CD4-positive, alpha-beta memory T cell (primary cell): Measurements from ENCODE around the gene TTPAL. TPM values are rescaled to one million over a fixed set of nuclear protein-coding genes. Genes with fewer than 3 reads are reported as not detected.
A peak's percentile ranks its signal among the peaks of the same experiment; 100 is the strongest.

ENCODE experiments used
- CTCF ChIA-PET: fragments of 350-600 bp; sonication (Branson Sonifier 250); formaldehyde crosslinking; loops from one replicate; lab custom pipeline; 2021; ENCODE audit warnings: inconsistent platforms; ENCODE audit not compliant: partially characterized antibody; lab: Charles Lee
- POLR2A ChIA-PET: fragments of 350-600 bp; sonication (Branson Sonifier 250); formaldehyde crosslinking; loops from one replicate; lab custom pipeline; 2021; ENCODE audit not compliant: partially characterized antibody; lab: Charles Lee
- DNase-seq, 5 donors: peaks; one replicate each; pipeline versions ENCODE4 v3.0.0 to v3.0.0-alpha.2; 2020 to 2022; ENCODE audit warnings: mixed read lengths in 1 of 5
- H3K27ac ChIP-seq: one replicate; pipeline ENCODE4 v1.7.0; 2013; ENCODE audit warnings: low read depth, low read length
- H3K27me3 ChIP-seq: 2 replicates; pipeline ENCODE4 v1.7.0; 2013; ENCODE audit warnings: mild to moderate bottlenecking, low read length, moderate library complexity; ENCODE audit not compliant: insufficient read depth
- H3K36me3 ChIP-seq: 2 replicates; pipeline ENCODE4 v1.7.0; 2013; ENCODE audit warnings: mild to moderate bottlenecking, low read length, moderate library complexity; ENCODE audit not compliant: insufficient read depth
- H3K4me1 ChIP-seq: 2 replicates; pipeline ENCODE4 v1.7.0; 2013; ENCODE audit warnings: mild to moderate bottlenecking, low read length, moderate library complexity; ENCODE audit not compliant: insufficient read depth
- H3K4me3 ChIP-seq, 2 donors: one replicate each; pipeline ENCODE4 v1.7.0; 2013; ENCODE audit warnings: low read length in 2 of 2, mild to moderate bottlenecking in 1 of 2
- H3K9me3 ChIP-seq, 2 donors: one replicate each; pipeline ENCODE4 v1.7.0; 2013; ENCODE audit warnings: low read length in 2 of 2, control low read depth in 1 of 2; ENCODE audit not compliant: control insufficient read depth in 1 of 2
- H3K27ac Mint-ChIP-seq, 7 donors: one replicate each; pipeline ENCODE4 v1.8.0; 2020 to 2021; ENCODE audit warnings: mixed read lengths in 7 of 7, mild to moderate bottlenecking in 6 of 7, inconsistent platforms in 3 of 7, moderate library complexity in 3 of 7
- H3K27me3 Mint-ChIP-seq, 2 donors: one replicate each; pipeline ENCODE4 v1.8.0; 2020 to 2021; ENCODE audit warnings: mixed read lengths in 2 of 2
- H3K36me3 Mint-ChIP-seq, 2 donors: one replicate each; pipeline ENCODE4 v1.8.0; 2020 to 2021; ENCODE audit warnings: mixed read lengths in 2 of 2, inconsistent platforms in 1 of 2, mild to moderate bottlenecking in 1 of 2
- H3K4me1 Mint-ChIP-seq, 4 donors: one replicate each; pipeline ENCODE4 v1.8.0; 2020 to 2021; ENCODE audit warnings: mixed read lengths in 4 of 4, mild to moderate bottlenecking in 1 of 4
- H3K4me3 Mint-ChIP-seq, 8 donors: one replicate each; pipeline ENCODE4 v1.8.0; 2020 to 2021; ENCODE audit warnings: mixed read lengths in 8 of 8, mild to moderate bottlenecking in 7 of 8, moderate library complexity in 6 of 8, inconsistent platforms in 3 of 8
- H3K9me3 Mint-ChIP-seq, 8 donors: one replicate each; pipeline ENCODE4 v1.8.0; 2020 to 2021; ENCODE audit warnings: mixed read lengths in 8 of 8, mild to moderate bottlenecking in 5 of 8, inconsistent platforms in 3 of 8, moderate library complexity in 1 of 8
- intact Hi-C: fragments of 100-400 bp; cut with micrococcal nuclease; formaldehyde crosslinking; loops from one replicate; pipeline ENCODE4 v1.15.1; 2023
- polyA plus RNA-seq, 2 donors: library from polyadenylated mRNA; unstranded; fragments of 300-500 nt; fragmentation: Illumina TruSeq; gene quantifications; one replicate each; pipeline ENCODE4 v1.2.3, GENCODE V29; 2021
- total RNA-seq, 2 experiments: library from RNA; stranded (reverse); gene quantifications; one replicate each; pipeline ENCODE4 v1.2.3, GENCODE V29; 2021

Gene TTPAL
- total and polyA plus RNA-seq, 4 experiments from 2014 or later = 5.7 to 18.9 (median 14.9) TPM

- H3K9me3 ChIP-seq = no peaks in the 10 kb centered on the region
- Mint-ChIP-seq H3K9me3 (peaks cover 0 to 3% (median 0%) of the 10 kb centered on the region in 8 donors), H3K4me3 (no peak overlapping the region), H3K4me1 (peaks cover 4 to 13% (median 5%) of the 10 kb centered on the region in 4 donors), H3K27me3 (no peaks in the 10 kb centered on the region), H3K36me3 (no peaks in the 10 kb centered on the region), H3K27ac (peak overlapping the region in 2 of 7 donors; percentile 32 to 52)
- ChIA-PET POLR2A (no interaction called here), CTCF (no interaction called here)
- H3K27me3 ChIP-seq = no peaks in the 10 kb centered on the region
- no peak overlapping the region for H3K4me3 ChIP-seq
- peaks cover 23% of the 10 kb centered on the region for H3K4me1 ChIP-seq
- DNase-seq = no peak
- intact Hi-C loops = loop anchor here (10.0 kb wide), 2 partner anchors 214 to 356 kb away; partner anchors contain the start of genes FITM2 and YWHAB
- H3K27ac ChIP-seq = no peak overlapping the region
- no peaks in the 10 kb centered on the region for H3K36me3 ChIP-seq
These were observed 52.6 kb downstream of the TTPAL start for GRCh38 chr20:44528309-44528708.

DNA sequence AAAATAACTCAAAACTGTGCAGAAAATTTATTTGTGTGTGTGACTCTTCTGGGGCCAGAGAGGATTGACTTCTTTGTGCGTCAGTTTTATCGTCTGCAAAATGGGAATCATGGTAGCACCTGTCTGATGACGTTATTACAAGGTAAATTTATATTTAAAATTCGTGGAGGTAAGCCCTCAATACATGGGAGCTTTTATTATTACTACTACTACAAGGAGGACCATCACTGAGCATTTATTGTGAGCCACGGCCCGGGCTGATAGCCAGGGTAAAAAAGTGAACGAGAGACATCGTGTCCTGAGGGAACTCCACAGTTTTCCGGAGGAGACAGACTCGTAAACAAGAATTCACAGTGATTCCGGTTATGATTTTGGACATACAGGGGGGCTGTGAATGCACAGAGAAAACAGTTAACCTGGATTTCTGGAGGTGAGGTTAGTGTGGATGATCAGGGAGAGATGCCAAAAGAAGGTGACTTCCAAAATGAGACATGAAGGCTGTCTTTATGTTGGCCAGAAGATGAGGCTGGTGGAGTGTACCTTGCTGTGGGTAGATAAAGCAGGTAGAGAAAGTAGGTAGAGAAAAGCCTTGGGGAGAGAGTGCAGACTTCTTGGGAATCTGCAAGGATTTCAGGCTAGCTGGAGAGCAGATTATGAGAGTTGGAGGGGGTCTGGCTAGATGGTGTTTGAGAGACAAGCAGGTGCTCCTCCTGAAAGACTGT, 56.7 kb downstream of the TTPAL start:
- Mint-ChIP-seq H3K4me1 (peaks cover 0 to 5% (median 4%) of the 10 kb centered on the region in 4 donors), H3K9me3 (peaks cover 0 to 3% (median 0%) of the 10 kb centered on the region in 8 donors), H3K4me3 (no peak overlapping the region), H3K27me3 (no peaks in the 10 kb centered on the region), H3K27ac (no peak overlapping the region), H3K36me3 (no peaks in the 10 kb centered on the region)
- ChIA-PET CTCF (interaction anchor here (1.0 kb wide), 2 partner anchors 78 to 152 kb away, joined by 3 read pairs; no protein-coding TSS in a partner anchor), POLR2A (no interaction called here)
- Histone ChIP-seq H3K4me1 (peaks cover 32% of the 10 kb centered on the region), H3K9me3 (no peaks in the 10 kb centered on the region), H3K36me3 (no peaks in the 10 kb centered on the region), H3K27me3 (no peaks in the 10 kb centered on the region), H3K4me3 (peak overlapping the region; percentile 8 to 58), H3K27ac (peak overlapping the region; percentile 7)
- no peak for DNase-seq
- intact Hi-C loops = loop anchor here (1.0 kb wide), 1 partner anchor 10 kb away; the partner anchor contains the start of gene SERINC3

DNA sequence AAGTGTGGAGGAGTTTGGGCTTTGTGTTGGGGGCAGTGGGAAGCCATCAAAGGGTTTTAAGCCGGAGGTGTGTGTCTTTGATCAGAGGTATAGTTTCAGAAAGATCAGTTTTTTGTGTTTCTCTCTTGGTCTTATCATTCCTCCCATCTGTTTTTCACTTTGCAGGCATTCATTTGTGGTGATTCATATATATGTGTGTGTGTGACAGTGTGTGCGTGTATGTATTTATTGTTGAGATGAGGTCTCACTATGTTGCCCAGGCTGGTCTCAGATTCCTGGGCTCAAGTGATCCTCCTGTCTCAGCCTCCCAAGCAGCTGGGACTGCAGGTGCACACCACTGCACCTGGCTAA, 57.3 kb downstream of the TTPAL start:
- intact Hi-C loops = loop anchor here (1.0 kb wide), 1 partner anchor 11 kb away; the partner anchor contains the start of gene SERINC3
- Histone ChIP-seq H3K27me3 (no peaks in the 10 kb centered on the region), H3K27ac (no peak overlapping the region), H3K4me1 (peaks cover 32% of the 10 kb centered on the region), H3K36me3 (no peaks in the 10 kb centered on the region), H3K9me3 (no peaks in the 10 kb centered on the region), H3K4me3 (no peak overlapping the region)
- Mint-ChIP-seq H3K4me1 (peaks cover 0 to 5% (median 4%) of the 10 kb centered on the region in 4 donors), H3K4me3 (no peak overlapping the region), H3K27me3 (no peaks in the 10 kb centered on the region), H3K27ac (no peak overlapping the region), H3K9me3 (peaks cover 0 to 3% (median 0%) of the 10 kb centered on the region in 8 donors), H3K36me3 (no peaks in the 10 kb centered on the region)
- DNase-seq = peak in 3 of 5 donors; percentile 18 to 34 (median 25)
- POLR2A ChIA-PET = interaction anchor here (1.2 kb wide), 1 partner anchor 11 kb away, joined by 3 read pairs; the partner anchor contains the start of gene SERINC3
- CTCF ChIA-PET = no interaction called here

DNA sequence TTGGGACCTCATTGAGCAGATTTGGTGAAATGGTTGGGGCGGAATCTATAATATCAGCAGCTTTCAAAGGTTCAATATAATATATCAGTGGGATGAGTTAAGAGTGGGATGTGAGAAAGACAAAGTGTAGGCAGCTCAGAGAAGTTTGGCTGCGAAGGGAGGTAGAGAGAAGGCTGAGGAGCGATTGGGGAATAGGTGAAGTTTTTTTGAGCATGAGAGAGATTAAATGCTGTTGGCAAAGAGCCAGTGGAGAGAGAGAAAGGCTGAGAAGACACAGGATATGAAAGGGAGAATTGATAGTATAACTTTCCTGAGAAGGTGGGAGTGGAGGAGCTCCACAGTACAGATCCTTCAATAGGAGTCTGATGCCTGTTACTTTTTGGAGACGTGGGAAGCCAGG, 58.3 kb downstream of the TTPAL start:
- H3K4me3 ChIP-seq = no peak overlapping the region
- CTCF ChIA-PET = no interaction called here
- H3K27me3 ChIP-seq = no peaks in the 10 kb centered on the region
- peaks cover 32% of the 10 kb centered on the region for H3K4me1 ChIP-seq
- Mint-ChIP-seq H3K4me3 (no peak overlapping the region), H3K9me3 (peaks cover 0 to 3% (median 0%) of the 10 kb centered on the region in 8 donors), H3K27ac (no peak overlapping the region), H3K4me1 (peaks cover 0 to 5% (median 4%) of the 10 kb centered on the region in 4 donors), H3K27me3 (no peaks in the 10 kb centered on the region), H3K36me3 (no peaks in the 10 kb centered on the region)
- H3K9me3 ChIP-seq = no peaks in the 10 kb centered on the region
- intact Hi-C loops = no loop called here
- POLR2A ChIA-PET = interaction anchor here (1.2 kb wide), 1 partner anchor 12 kb away, joined by 3 read pairs; the partner anchor contains the start of gene SERINC3
- DNase-seq = no peak
- H3K27ac ChIP-seq = no peak overlapping the region
- H3K36me3 ChIP-seq = no peaks in the 10 kb centered on the region

DNA sequence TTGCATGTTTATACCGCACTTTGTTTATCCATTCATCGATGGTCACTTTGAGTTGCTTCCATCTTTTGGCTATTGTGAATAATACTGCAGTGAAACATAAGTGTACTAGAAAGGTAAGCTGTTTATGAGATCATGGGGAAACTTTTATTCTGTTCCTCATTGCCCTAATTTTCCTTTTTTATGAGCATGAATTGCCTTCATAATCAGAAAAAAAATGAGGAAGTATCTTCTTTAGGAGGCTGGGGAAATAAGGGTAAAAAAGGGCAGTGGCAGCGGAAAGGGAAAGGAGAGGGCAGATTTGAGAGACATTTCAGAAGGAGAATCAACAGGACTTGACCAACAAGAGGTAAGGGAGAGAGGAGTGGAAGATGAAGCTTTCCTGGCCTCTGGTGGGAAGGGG, 60.5 kb downstream of the TTPAL start:
- DNase-seq = no peak
- Mint-ChIP-seq H3K9me3 (peaks cover 0 to 3% (median 0%) of the 10 kb centered on the region in 8 donors), H3K4me1 (peaks cover 0 to 5% (median 3%) of the 10 kb centered on the region in 4 donors), H3K27ac (no peak overlapping the region), H3K27me3 (no peaks in the 10 kb centered on the region), H3K4me3 (no peak overlapping the region), H3K36me3 (no peaks in the 10 kb centered on the region)
- Histone ChIP-seq H3K36me3 (no peaks in the 10 kb centered on the region), H3K4me1 (peaks cover 29% of the 10 kb centered on the region), H3K9me3 (no peaks in the 10 kb centered on the region), H3K27me3 (no peaks in the 10 kb centered on the region), H3K27ac (no peak overlapping the region), H3K4me3 (no peak overlapping the region)
- CTCF ChIA-PET = no interaction called here
- POLR2A ChIA-PET = interaction anchor here (1.4 kb wide), 1 partner anchor 15 kb away, joined by 5 read pairs; the partner anchor contains the start of gene SERINC3
- intact Hi-C loops = no loop called here

- H3K4me3 ChIP-seq = no peak overlapping the region
- Mint-ChIP-seq H3K27ac (no peak overlapping the region), H3K27me3 (no peaks in the 10 kb centered on the region), H3K4me3 (no peak overlapping the region), H3K4me1 (no peaks in the 10 kb centered on the region), H3K9me3 (no peaks in the 10 kb centered on the region), H3K36me3 (no peaks in the 10 kb centered on the region)
- DNase-seq = no peak
- no peak overlapping the region for H3K27ac ChIP-seq
- ChIA-PET POLR2A (no interaction called here), CTCF (no interaction called here)
- intact Hi-C loops = no loop called here
- no peaks in the 10 kb centered on the region for H3K9me3 ChIP-seq
- H3K27me3 ChIP-seq = no peaks in the 10 kb centered on the region
- no peaks in the 10 kb centered on the region for H3K36me3 ChIP-seq
- peaks cover 12% of the 10 kb centered on the region for H3K4me1 ChIP-seq
These were observed 62.3 kb downstream of the TTPAL start for GRCh38 chr20:44537993-44538392.

- H3K9me3 ChIP-seq = no peaks in the 10 kb centered on the region
- H3K4me3 Mint-ChIP-seq = no peak overlapping the region
- no peaks in the 10 kb centered on the region for H3K36me3 Mint-ChIP-seq
- no peaks in the 10 kb centered on the region for H3K4me1 ChIP-seq
- intact Hi-C loops = no loop called here
- no peak overlapping the region for H3K27ac Mint-ChIP-seq
- ChIA-PET POLR2A (interaction anchor here (0.6 kb wide), 1 partner anchor 10 kb away, joined by 3 read pairs; no protein-coding TSS in a partner anchor), CTCF (no interaction called here)
- H3K9me3 Mint-ChIP-seq = no peaks in the 10 kb centered on the region
- H3K27me3 Mint-ChIP-seq = no peaks in the 10 kb centered on the region
- no peaks in the 10 kb centered on the region for H3K36me3 ChIP-seq
- H3K27ac ChIP-seq = no peak overlapping the region
- H3K27me3 ChIP-seq = no peaks in the 10 kb centered on the region
- no peak overlapping the region for H3K4me3 ChIP-seq
- no peaks in the 10 kb centered on the region for H3K4me1 Mint-ChIP-seq
- DNase-seq = no peak
These were observed 65.2 kb downstream of the TTPAL start for GRCh38 chr20:44540834-44541233.
